ENCODE measurements around the gene KCMF1. TPM values are rescaled to one million over a fixed set of nuclear protein-coding genes. Genes with fewer than 3 reads are reported as not detected.

KCMF1 gene
- total RNA-seq, 1 donor from 2014 or later = 105 TPM

GRCh38 chr2:85033388-85033787, 62.4 kb downstream of the KCMF1 start:
- H3K4me3 Mint-ChIP-seq (ENCODE audit: unreplicated experiment) = no peak overlapping the region
- H3K4me1 ChIP-seq (ENCODE audit: insufficient read depth, low read length) = no peaks in the 10 kb centered on the region
- peaks cover 43% of the 10 kb centered on the region for H4K20me1 ChIP-seq (ENCODE audit: insufficient read depth, low read length)
- H3K9ac ChIP-seq (ENCODE audit: low read length) = no peak overlapping the region
- peaks cover 15% of the 10 kb centered on the region for H3K36me3 Mint-ChIP-seq (ENCODE audit: low read depth, unreplicated experiment)
- no peak overlapping the region for H3K27ac ChIP-seq (ENCODE audit: low read depth, low read length)
- H3K27me3 Mint-ChIP-seq (ENCODE audit: low read depth, unreplicated experiment) = no peaks in the 10 kb centered on the region
- no peak overlapping the region for H3K27ac Mint-ChIP-seq (ENCODE audit: unreplicated experiment)
- no peak overlapping the region for H3K4me3 ChIP-seq (ENCODE audit: insufficient read depth, low read depth, low read length)
- H3K9me3 ChIP-seq (ENCODE audit: insufficient read depth, low read depth, low read length) = no peaks in the 10 kb centered on the region
- peaks cover 53% of the 10 kb centered on the region for H3K79me2 ChIP-seq (ENCODE audit: insufficient read depth, low read length)
- H3K4me2 ChIP-seq (ENCODE audit: low read length) = no peak overlapping the region
- no peak overlapping the region for H2AFZ ChIP-seq (ENCODE audit: low read depth, low read length)
- H3K9me3 Mint-ChIP-seq (ENCODE audit: unreplicated experiment) = no peaks in the 10 kb centered on the region
- peaks cover 21% of the 10 kb centered on the region for H3K36me3 ChIP-seq (ENCODE audit: insufficient read depth, low read length)
- peaks cover 2% of the 10 kb centered on the region for H3K4me1 Mint-ChIP-seq (ENCODE audit: low read depth, unreplicated experiment)
- FAIRE-seq (no peak), DNase-seq (ENCODE audit: low read depth) (no peak)
- TF ChIP-seq EZH2 (IDR thresholded peaks at IDR 0.05; ENCODE audit: insufficient read depth, low read length) = no peak
- TF ChIP-seq CTCF (IDR thresholded peaks at IDR 0.05; ENCODE audit: insufficient read depth, low read depth, low read length) = no peak
- H3K27me3 ChIP-seq (ENCODE audit: insufficient read depth, low read length) = no peaks in the 10 kb centered on the region

- no peak overlapping the region for H3K27ac Mint-ChIP-seq (ENCODE audit: unreplicated experiment)
- H3K4me1 ChIP-seq (ENCODE audit: insufficient read depth, low read length) = no peaks in the 10 kb centered on the region
- no peak for FAIRE-seq
- TF ChIP-seq CTCF (IDR thresholded peaks at IDR 0.05; ENCODE audit: insufficient read depth, low read depth, low read length) (no peak), EZH2 (IDR thresholded peaks at IDR 0.05; ENCODE audit: insufficient read depth, low read length) (no peak)
- H3K4me1 Mint-ChIP-seq (ENCODE audit: low read depth, unreplicated experiment) = peaks cover 2% of the 10 kb centered on the region
- no peak for DNase-seq (ENCODE audit: low read depth)
- H3K4me3 ChIP-seq (ENCODE audit: insufficient read depth, low read depth, low read length) = no peak overlapping the region
- H3K27me3 Mint-ChIP-seq (ENCODE audit: low read depth, unreplicated experiment) = no peaks in the 10 kb centered on the region
- H4K20me1 ChIP-seq (ENCODE audit: insufficient read depth, low read length) = peaks cover 42% of the 10 kb centered on the region
- no peak overlapping the region for H3K27ac ChIP-seq (ENCODE audit: low read depth, low read length)
- peaks cover 15% of the 10 kb centered on the region for H3K36me3 Mint-ChIP-seq (ENCODE audit: low read depth, unreplicated experiment)
- no peak overlapping the region for H3K4me2 ChIP-seq (ENCODE audit: low read length)
- H3K79me2 ChIP-seq (ENCODE audit: insufficient read depth, low read length) = peaks cover 57% of the 10 kb centered on the region
- H3K9me3 ChIP-seq (ENCODE audit: insufficient read depth, low read depth, low read length) = no peaks in the 10 kb centered on the region
- H3K4me3 Mint-ChIP-seq (ENCODE audit: unreplicated experiment) = no peak overlapping the region
- no peak overlapping the region for H3K9ac ChIP-seq (ENCODE audit: low read length)
- no peak overlapping the region for H2AFZ ChIP-seq (ENCODE audit: low read depth, low read length)
- no peaks in the 10 kb centered on the region for H3K9me3 Mint-ChIP-seq (ENCODE audit: unreplicated experiment)
- H3K36me3 ChIP-seq (ENCODE audit: insufficient read depth, low read length) = peaks cover 18% of the 10 kb centered on the region
- H3K27me3 ChIP-seq (ENCODE audit: insufficient read depth, low read length) = no peaks in the 10 kb centered on the region
These were observed 63.2 kb downstream of the KCMF1 start for GRCh38 chr2:85034158-85034557.

GRCh38 chr2:85037622-85038021, 66.7 kb downstream of the KCMF1 start:
- Histone ChIP-seq H3K9me3 (ENCODE audit: insufficient read depth, low read depth, low read length) (no peaks in the 10 kb centered on the region), H3K36me3 (ENCODE audit: insufficient read depth, low read length) (peaks cover 10% of the 10 kb centered on the region), H3K27me3 (ENCODE audit: insufficient read depth, low read length) (no peaks in the 10 kb centered on the region), H3K79me2 (ENCODE audit: insufficient read depth, low read length) (peaks cover 39% of the 10 kb centered on the region), H3K4me1 (ENCODE audit: insufficient read depth, low read length) (peaks cover 6% of the 10 kb centered on the region), H2AFZ (ENCODE audit: low read depth, low read length) (no peak overlapping the region), H3K27ac (ENCODE audit: low read depth, low read length) (no peak overlapping the region), H3K4me2 (ENCODE audit: low read length) (no peak overlapping the region), H3K4me3 (ENCODE audit: insufficient read depth, low read depth, low read length) (no peak overlapping the region), H4K20me1 (ENCODE audit: insufficient read depth, low read length) (peaks cover 45% of the 10 kb centered on the region), H3K9ac (ENCODE audit: low read length) (no peak overlapping the region)
- Mint-ChIP-seq H3K27ac (ENCODE audit: unreplicated experiment) (no peak overlapping the region), H3K4me3 (ENCODE audit: unreplicated experiment) (no peak overlapping the region), H3K36me3 (ENCODE audit: low read depth, unreplicated experiment) (peaks cover 21% of the 10 kb centered on the region), H3K4me1 (ENCODE audit: low read depth, unreplicated experiment) (peaks cover 10% of the 10 kb centered on the region), H3K27me3 (ENCODE audit: low read depth, unreplicated experiment) (no peaks in the 10 kb centered on the region), H3K9me3 (ENCODE audit: unreplicated experiment) (no peaks in the 10 kb centered on the region)
- DNase-seq (ENCODE audit: low read depth) (no peak), FAIRE-seq (no peak)
- TF ChIP-seq EZH2 (IDR thresholded peaks at IDR 0.05; ENCODE audit: insufficient read depth, low read length) (no peak), CTCF (IDR thresholded peaks at IDR 0.05; ENCODE audit: insufficient read depth, low read depth, low read length) (no peak)
